ENCODE measurements around the gene SRMS.

The SRMS gene

DNA sequence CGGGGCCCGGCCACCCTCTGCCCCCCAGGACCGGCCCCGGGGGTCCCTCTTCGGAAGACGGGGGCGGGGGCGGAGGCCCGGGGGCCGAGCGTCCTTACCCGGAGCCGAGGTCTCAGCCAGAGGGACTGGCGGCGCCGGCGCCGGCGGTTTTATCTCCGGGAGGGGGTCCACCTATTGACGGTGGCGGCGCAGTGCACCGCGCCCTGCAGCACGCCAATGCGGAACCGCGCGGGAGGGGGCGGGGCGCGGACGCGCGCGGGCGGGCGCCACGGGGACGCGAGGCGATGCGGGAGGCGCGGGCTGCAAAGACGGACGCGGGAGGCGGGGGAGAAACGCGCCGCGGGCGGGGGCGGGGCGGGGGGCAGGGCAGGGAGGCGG, 48.6 kb downstream of the SRMS start, which contains the start of gene EEF1A2:
Gene EEF1A2, minus strand, starts transcription at position 124 of the 378 bp plus-strand sequence. CDS start 1,320 bp downstream, outside the sequence.
- DNase-seq, result peak; percentile 51

DNA sequence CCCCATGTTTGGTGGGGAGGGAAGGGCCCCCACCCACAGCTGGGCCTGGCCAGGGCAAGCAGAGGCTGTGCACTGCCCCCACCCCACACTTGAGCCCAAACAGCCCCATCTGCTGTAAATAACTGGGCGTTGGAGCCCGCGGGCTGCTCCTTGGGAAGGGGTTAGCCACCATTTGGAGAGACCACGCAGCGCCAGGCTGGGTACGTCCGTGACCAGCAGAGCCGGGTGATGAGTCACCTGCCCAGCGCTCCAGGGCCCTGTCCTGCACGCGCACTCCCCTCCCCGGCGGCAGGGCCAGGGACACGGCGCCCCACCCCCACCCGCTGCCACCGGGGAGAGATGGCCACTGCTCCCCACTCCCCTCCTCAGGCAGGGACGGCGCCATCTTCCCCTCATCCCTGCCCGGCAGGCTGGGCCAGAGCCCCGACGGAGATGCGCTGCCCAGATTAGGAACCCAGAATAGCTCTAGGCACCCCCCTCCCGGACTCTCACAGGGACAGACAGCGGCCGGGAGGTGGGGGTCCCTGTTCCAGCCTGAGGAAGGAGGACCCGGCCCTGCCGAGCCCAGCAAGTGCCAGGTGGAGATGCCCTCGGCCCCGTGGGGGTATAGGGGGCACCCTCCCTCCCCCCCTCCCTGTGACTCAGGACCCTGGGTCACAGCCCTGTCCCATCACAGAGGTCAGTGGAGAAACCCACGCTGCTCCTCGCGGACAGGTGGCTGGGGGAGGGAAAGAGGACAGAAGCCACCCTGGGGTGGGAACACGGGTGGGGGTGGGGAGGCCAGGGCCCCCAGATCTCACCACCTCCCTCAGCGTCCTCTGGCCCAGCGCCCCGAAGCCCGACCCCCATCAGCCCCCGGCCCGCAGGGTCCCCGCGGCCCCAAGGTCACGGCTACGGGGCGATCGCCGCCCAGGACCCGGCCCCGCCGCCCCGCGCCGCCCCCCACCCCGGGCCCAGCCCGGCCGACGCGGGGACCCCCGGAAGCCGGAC, 49.3 kb downstream of the SRMS start:
- DNase-seq, result no peak

DNA sequence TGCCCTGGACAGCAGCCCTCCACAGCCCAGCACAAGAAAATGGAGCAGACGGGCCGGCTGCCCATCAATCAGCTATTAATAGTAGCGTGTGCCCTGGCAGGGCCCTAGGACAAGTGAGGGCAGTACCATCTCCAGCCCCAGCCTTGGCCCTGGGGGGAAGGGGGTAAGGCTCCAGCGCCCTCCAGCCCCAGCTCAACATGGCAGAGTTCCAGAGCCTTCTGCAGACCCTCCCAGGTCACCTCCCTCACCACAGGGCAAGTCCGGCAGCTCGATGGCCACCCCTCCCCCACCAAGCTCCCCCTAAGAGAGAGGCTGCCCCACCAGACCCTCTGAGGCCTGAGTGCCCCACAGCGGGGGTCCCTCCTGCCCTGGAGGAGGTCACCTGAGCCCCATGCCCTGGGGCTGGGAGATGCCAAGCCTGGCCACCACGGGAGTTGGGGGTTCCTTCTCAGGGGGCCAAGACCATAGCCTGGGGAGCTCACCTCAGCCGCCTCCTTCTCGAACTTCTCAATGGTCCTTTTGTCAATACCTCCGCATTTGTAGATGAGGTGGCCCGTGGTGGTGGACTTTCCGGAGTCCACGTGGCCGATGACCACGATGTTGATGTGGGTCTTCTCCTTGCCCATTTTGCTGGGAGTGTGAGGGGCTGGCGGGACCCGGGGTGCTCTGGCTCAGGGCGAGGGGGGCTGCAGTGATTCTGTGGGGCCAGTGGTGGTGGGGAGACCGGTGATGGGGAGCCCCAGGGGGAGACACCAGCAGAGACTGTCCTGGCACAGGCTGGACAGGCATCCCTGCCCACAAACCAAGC, 50.2 kb downstream of the SRMS start:
- DNase-seq, result no peak

- no peak for DNase-seq
Measured at GRCh38 chr20:63496596-63497120, 50.9 kb downstream of the SRMS start.

DNA sequence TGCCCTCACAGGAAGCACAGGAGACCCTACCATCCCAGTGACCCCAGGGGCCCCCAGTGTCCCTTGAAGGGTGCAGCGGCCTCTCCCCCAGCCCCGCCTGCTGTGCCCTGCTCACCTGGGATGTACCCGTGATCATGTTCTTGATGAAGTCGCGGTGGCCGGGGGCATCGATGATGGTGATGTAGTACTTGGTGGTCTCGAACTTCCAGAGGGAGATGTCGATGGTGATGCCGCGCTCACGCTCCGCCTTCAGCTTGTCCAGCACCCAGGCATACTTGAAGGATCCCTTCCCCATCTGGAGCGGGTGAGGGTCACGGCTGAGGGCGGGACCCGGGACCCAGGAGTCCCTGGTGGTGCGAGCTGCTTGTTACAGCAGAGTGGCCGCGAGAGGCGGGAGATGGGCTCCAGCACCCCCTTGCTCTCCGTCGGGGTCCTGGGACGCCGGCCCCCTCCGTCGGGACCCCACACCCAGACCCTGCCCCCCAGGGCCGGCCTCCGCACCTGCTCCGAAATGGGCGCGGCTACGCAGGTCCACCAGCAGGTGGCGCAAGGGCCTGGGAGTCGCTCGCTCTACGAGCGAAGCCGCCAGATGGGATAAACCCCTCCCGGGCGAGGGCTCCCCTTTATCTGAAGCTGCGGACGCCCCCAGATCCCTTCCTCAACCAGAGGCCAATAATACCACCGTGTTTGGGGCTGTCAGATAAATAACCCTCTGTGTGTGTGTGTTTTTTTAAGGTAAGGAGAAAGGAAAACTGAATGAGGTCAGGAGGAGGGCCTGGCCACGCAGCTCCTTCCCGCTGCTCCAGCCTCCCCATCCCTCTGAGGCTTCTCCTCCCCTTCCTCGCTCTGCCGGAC, 51.6 kb downstream of the SRMS start:
- peak; percentile 78 for DNase-seq

- DNase-seq, result no peak
Measured at GRCh38 chr20:63495167-63495720, 52.3 kb downstream of the SRMS start.

- no peak for DNase-seq
Measured at GRCh38 chr20:63494420-63495166, 53.0 kb downstream of the SRMS start.

- DNase-seq, result no peak
Measured at GRCh38 chr20:63494084-63494419, 53.5 kb downstream of the SRMS start.

- no peak for DNase-seq
Measured at GRCh38 chr20:63493563-63494020, 54.0 kb downstream of the SRMS start.

DNA sequence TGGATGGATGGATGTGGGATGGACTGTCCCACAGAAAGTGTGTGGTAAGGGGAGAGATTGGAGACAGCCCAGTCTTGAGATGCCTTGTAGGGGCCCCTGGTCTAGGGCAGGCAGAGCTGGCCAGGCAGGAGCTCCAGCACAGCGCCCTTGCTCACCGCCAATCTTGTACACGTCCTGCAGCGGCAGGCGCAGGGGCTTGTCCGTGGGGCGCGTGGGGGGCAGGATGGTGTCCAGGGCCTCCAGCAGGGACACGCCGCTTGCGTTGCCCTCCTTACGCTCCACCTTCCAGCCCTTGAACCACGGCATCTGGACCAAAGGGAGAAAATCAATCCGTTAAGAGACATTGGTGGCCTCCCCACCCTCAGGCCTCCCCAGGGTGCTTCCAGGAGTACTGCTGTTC, 54.6 kb downstream of the SRMS start:
- DNase-seq, result no peak

DNA sequence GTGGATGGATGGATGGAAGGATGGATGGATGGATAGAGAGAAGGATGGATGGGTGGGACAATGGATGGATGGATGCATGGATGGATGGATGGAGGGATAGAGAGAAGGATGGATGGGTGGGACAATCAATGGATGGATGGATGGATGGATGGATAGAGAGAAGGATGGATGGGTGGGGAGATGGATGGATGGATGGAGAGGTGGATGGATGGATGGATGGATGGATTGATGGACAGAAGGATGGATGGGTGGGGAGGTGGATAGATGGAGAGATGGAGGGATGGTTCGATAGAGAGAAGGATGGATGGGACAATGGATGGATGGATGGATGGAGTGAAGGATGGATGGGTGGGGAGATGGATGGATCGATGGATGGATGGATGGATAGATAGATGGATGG, 55.0 kb downstream of the SRMS start:
- DNase-seq, result no peak

DNA sequence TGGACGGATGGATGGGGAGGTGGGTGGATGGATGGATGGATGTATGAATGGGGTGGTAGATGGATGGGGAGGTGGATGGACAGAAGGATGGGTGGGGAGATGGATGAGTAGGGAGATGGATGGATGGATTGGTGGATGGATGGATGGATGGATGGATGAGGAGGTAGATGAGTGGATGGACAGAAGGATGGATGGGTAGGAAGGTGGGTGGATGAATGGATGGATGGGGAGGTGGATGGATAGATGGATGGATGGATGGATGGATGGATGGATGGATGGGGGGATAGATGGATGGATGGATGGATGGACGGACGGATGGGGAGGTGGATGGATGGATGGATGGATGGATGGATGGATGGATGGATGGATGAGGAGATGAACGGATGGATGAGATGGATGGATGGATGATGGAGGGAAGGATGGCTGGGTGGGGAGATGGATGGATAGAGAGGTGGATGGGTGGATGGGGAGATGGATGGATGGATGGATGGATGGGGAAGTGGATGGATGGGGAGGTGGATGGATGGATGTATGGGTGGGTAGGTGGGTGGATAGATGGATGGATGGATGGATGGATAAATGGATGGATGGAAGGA, 55.8 kb downstream of the SRMS start:
- no peak for DNase-seq

- DNase-seq, result no peak
Measured at GRCh38 chr20:63491078-63491477, 56.5 kb downstream of the SRMS start.
